Kidney (tissue), 14 donors: ENCODE results near the gene MAD1L1. TPM values are rescaled to one million over a fixed set of nuclear protein-coding genes. Genes with fewer than 3 reads are reported as not detected.

Experiments
- DNase-seq, 5 donors: peaks; one replicate each; pipeline ENCODE4 v3.0.0-alpha.2; 2013 to 2020
- FAIRE-seq: peaks from 2 replicates; lab custom pipeline; 2012; peaks lifted over from hg19 to GRCh38; lab: Jason Lieb, UNC
- H3K27ac ChIP-seq, 2 donors: one replicate each; pipeline ENCODE4 v1.7.0; 2013; ENCODE audit warnings: low read depth in 2 of 2, low read length in 2 of 2, inconsistent platforms in 1 of 2
- H3K27me3 ChIP-seq: one replicate; pipeline ENCODE4 v1.7.1; 2013; ENCODE audit warnings: low read length, inconsistent platforms; ENCODE audit not compliant: control insufficient read depth, insufficient read depth
- H3K36me3 ChIP-seq, 3 donors: one replicate each; pipeline versions ENCODE4 v1.7.0 to v1.7.1; 2013; ENCODE audit warnings: low read length in 3 of 3, control low read depth in 1 of 3, inconsistent platforms in 1 of 3; ENCODE audit not compliant: insufficient read depth in 3 of 3, control insufficient read depth in 2 of 3
- H3K4me1 ChIP-seq, 3 donors: one replicate each; pipeline versions ENCODE4 v1.7.0 to v1.7.1; 2013; ENCODE audit warnings: low read length in 3 of 3, inconsistent platforms in 1 of 3, low read depth in 1 of 3; ENCODE audit not compliant: control insufficient read depth in 2 of 3, insufficient read depth in 2 of 3
- H3K4me3 ChIP-seq, 3 donors: one replicate each; pipeline versions ENCODE4 v1.7.0 to v1.8.1; 2013; ENCODE audit warnings: low read length in 3 of 3, control low read depth in 1 of 3, inconsistent platforms in 1 of 3
- H3K9ac ChIP-seq, 3 donors: one replicate each; pipeline versions ENCODE4 v1.7.0 to v1.7.1; 2013; ENCODE audit warnings: low read length in 3 of 3, control low read depth in 1 of 3, inconsistent platforms in 1 of 3
- H3K9me3 ChIP-seq, 3 donors: one replicate each; pipeline versions ENCODE4 v1.7.0 to v1.7.1; 2013; ENCODE audit warnings: low read length in 3 of 3, control low read depth in 1 of 3, inconsistent platforms in 1 of 3; ENCODE audit not compliant: control insufficient read depth in 2 of 3, insufficient read depth in 1 of 3
- CTCF ChIP-seq: IDR thresholded peaks from 3 replicates; pipeline ENCODE4 v1.5.1; 2012; ENCODE audit warnings: mild to moderate bottlenecking, moderate library complexity, borderline replicate concordance; ENCODE audit not compliant: insufficient read depth; ENCODE audit errors: extremely low read depth
- intact Hi-C: fragments of 100-400 bp; cut with DNase I; formaldehyde crosslinking; loops from one replicate; pipeline ENCODE4 v1.11.1; 2022
- polyA plus RNA-seq: library from polyadenylated mRNA; stranded (reverse); fragments of 350-450 nt; fragmentation: Illumina TruSeq; extraction: RNeasy Lipid Tissue Mini Kit (QIAGEN cat#74804); gene quantifications from one replicate; pipeline ENCODE4 v1.2.3, GENCODE V29; 2014; ENCODE audit warnings: low read depth, low replicate concordance; ENCODE audit not compliant: insufficient read depth
- total RNA-seq: library from RNA; stranded (reverse); fragmentation: NEBNext Ultra II Directional; extraction: Animal tissue kit (Norgen Biotek cat#: 25700); gene quantifications from one replicate; pipeline ENCODE4 v1.2.1, GENCODE V29; 2021
- donor health status: control.
- donor health status: control.
- donor health status: control.
- donor health status: control.
- donor health status: control.
- donor health status: DM: yes; HTN: yes; CAD: no.
- donor health status: Normal renal cell carcinoma (clear cell type).

MAD1L1 gene
- total and polyA plus RNA-seq, 2 donors from 2014 or later = 33.2 to 45.2 TPM

GRCh38 chr7:1990001-1990670 lies 242.6 kb downstream of the MAD1L1 start:
- H3K9ac ChIP-seq = no peak overlapping the region
- TF ChIP-seq CTCF = no peak
- no peak overlapping the region for H3K27ac ChIP-seq
- intact Hi-C loops = no loop called here
- FAIRE-seq (no peak), DNase-seq (peak in 2 of 5 donors; percentile 59 to 64)
- H3K27me3 ChIP-seq = no peaks in the 10 kb centered on the region
- no peaks in the 10 kb centered on the region for H3K4me1 ChIP-seq
- no peak overlapping the region for H3K4me3 ChIP-seq
- H3K9me3 ChIP-seq = no peaks in the 10 kb centered on the region
- no peaks in the 10 kb centered on the region for H3K36me3 ChIP-seq

- DNase-seq (peak in 1 of 5 donors; percentile 66), FAIRE-seq (no peak)
- no peaks in the 10 kb centered on the region for H3K9me3 ChIP-seq
- no peak overlapping the region for H3K9ac ChIP-seq
- no peak for TF ChIP-seq CTCF
- H3K27ac ChIP-seq = no peak overlapping the region
- intact Hi-C loops = no loop called here
- no peak overlapping the region for H3K4me3 ChIP-seq
- H3K36me3 ChIP-seq = no peaks in the 10 kb centered on the region
- no peaks in the 10 kb centered on the region for H3K27me3 ChIP-seq
- no peaks in the 10 kb centered on the region for H3K4me1 ChIP-seq
These were observed 243.5 kb downstream of the MAD1L1 start for GRCh38 chr7:1989049-1989860.

GRCh38 chr7:1988533-1988930 lies 244.2 kb downstream of the MAD1L1 start:
- H3K27ac ChIP-seq = no peak overlapping the region
- H3K36me3 ChIP-seq = no peaks in the 10 kb centered on the region
- H3K4me3 ChIP-seq = no peak overlapping the region
- no peaks in the 10 kb centered on the region for H3K27me3 ChIP-seq
- no peak overlapping the region for H3K9ac ChIP-seq
- intact Hi-C loops = no loop called here
- no peak for FAIRE-seq
- no peaks in the 10 kb centered on the region for H3K4me1 ChIP-seq
- no peaks in the 10 kb centered on the region for H3K9me3 ChIP-seq
- peak in 1 of 5 donors; percentile 52 for DNase-seq
- no peak for TF ChIP-seq CTCF
